ENCODE data around the gene TSPAN10. TPM values are rescaled to one million over a fixed set of nuclear protein-coding genes. Genes with fewer than 3 reads are reported as not detected.
A peak's percentile ranks its signal among the peaks of the same experiment; 100 is the strongest.

The TSPAN10 gene
- total and polyA plus RNA-seq, 2 of the 13 experiments (the other 11 are each of a cell fraction or from before 2014, with no cell fraction given): 0.54 to 0.75 TPM

GRCh38 chr17:81683584-81684441, 46.8 kb downstream of the TSPAN10 start, which contains the start of the genes ARL16 and HGS (continued):
- TF ChIP-seq ZNF678 (CRISPR knock-in tag; IDR thresholded peaks at IDR 0.05): no peak
- TF ChIP-seq FOXC1 (CRISPR knock-in tag; IDR thresholded peaks at IDR 0.05; ENCODE audit: borderline replicate concordance): peak; percentile 50; the same call in 1 of the 2 replicates
- TF ChIP-seq MXD4 (CRISPR knock-in tag; IDR thresholded peaks at IDR 0.05): peak; percentile 93
- TF ChIP-seq HDAC1 (CRISPR knock-in tag; IDR thresholded peaks at IDR 0.05): peak; percentile 90; the same call in 1 of the 2 replicates
- TF ChIP-seq ZNF446 (CRISPR knock-in tag; IDR thresholded peaks at IDR 0.05): peak; percentile 86; the same call in 1 of the 2 replicates
- peak; percentile 40 for TF ChIP-seq FOSL2 (CRISPR knock-in tag; IDR thresholded peaks at IDR 0.05)
- TF ChIP-seq REPIN1 (CRISPR knock-in tag; IDR thresholded peaks at IDR 0.05; ENCODE audit: borderline replicate concordance, low read depth): peak; percentile 84; the same call in 1 of the 2 replicates
- TF ChIP-seq, protein P1, sequence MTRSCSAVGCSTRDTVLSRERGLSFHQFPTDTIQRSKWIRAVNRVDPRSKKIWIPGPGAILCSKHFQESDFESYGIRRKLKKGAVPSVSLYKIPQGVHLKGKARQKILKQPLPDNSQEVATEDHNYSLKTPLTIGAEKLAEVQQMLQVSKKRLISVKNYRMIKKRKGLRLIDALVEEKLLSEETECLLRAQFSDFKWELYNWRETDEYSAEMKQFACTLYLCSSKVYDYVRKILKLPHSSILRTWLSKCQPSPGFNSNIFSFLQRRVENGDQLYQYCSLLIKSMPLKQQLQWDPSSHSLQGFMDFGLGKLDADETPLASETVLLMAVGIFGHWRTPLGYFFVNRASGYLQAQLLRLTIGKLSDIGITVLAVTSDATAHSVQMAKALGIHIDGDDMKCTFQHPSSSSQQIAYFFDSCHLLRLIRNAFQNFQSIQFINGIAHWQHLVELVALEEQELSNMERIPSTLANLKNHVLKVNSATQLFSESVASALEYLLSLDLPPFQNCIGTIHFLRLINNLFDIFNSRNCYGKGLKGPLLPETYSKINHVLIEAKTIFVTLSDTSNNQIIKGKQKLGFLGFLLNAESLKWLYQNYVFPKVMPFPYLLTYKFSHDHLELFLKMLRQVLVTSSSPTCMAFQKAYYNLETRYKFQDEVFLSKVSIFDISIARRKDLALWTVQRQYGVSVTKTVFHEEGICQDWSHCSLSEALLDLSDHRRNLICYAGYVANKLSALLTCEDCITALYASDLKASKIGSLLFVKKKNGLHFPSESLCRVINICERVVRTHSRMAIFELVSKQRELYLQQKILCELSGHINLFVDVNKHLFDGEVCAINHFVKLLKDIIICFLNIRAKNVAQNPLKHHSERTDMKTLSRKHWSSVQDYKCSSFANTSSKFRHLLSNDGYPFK (CRISPR knock-in tag; IDR thresholded peaks at IDR 0.05; ENCODE audit: borderline replicate concordance): peak; percentile 35; the same call in 1 of the 2 replicates
- TF ChIP-seq ZNF781 (CRISPR knock-in tag; IDR thresholded peaks at IDR 0.05; ENCODE audit: borderline replicate concordance, not compliant biosample characterization): no peak
- TF ChIP-seq CHD2 (IDR thresholded peaks at IDR 0.05; ENCODE audit: low read depth, low read length): peak; percentile 82
- TF ChIP-seq KAT7 (CRISPR knock-in tag; IDR thresholded peaks at IDR 0.05; ENCODE audit: borderline replicate concordance): peak; percentile 62
- TF ChIP-seq, protein P2, sequence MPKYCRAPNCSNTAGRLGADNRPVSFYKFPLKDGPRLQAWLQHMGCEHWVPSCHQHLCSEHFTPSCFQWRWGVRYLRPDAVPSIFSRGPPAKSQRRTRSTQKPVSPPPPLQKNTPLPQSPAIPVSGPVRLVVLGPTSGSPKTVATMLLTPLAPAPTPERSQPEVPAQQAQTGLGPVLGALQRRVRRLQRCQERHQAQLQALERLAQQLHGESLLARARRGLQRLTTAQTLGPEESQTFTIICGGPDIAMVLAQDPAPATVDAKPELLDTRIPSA (CRISPR knock-in tag; IDR thresholded peaks at IDR 0.05; ENCODE audit: borderline replicate concordance): no peak
- peak; percentile 87 for TF ChIP-seq HNF1B (CRISPR knock-in tag; IDR thresholded peaks at IDR 0.05)
- TF ChIP-seq RFX3 (CRISPR knock-in tag; IDR thresholded peaks at IDR 0.05): no peak
- TF ChIP-seq ZSCAN29 (CRISPR knock-in tag; conservative IDR thresholded peaks at IDR 0.05): 0 out of 2 replicates have a peak, but pooled peaks have one; percentile 34
- peak; percentile 94 for TF ChIP-seq RBFOX2 (IDR thresholded peaks at IDR 0.05; ENCODE audit: low read depth, low read length)
- TF ChIP-seq ZFP82 (CRISPR knock-in tag; IDR thresholded peaks at IDR 0.05; ENCODE audit: borderline replicate concordance): peak; percentile 86; the same call in 1 of the 2 replicates
- TF ChIP-seq RFXAP (CRISPR knock-in tag; IDR thresholded peaks at IDR 0.05; ENCODE audit: borderline replicate concordance): peak; percentile 68
- TF ChIP-seq GLMP (CRISPR knock-in tag; IDR thresholded peaks at IDR 0.05; ENCODE audit: borderline replicate concordance): no peak
- no peak; the same call in 1 of the 2 replicates for TF ChIP-seq ZNF280B (CRISPR knock-in tag; IDR thresholded peaks at IDR 0.05; ENCODE audit: borderline replicate concordance)

Measured in HepG2 (cell line).